Myocyte (in vitro differentiated cells): ENCODE data around the gene CCL13. TPM values are rescaled to one million over a fixed set of nuclear protein-coding genes. Genes with fewer than 3 reads are reported as not detected.

Source experiments
- total RNA-seq: library from RNA; depleted of rRNA; stranded (reverse); fragments of >200 nt; gene quantifications from 2 replicates; pipeline ENCODE4 v1.2.3, GENCODE V29; 2014

Gene CCL13
- total RNA-seq, 1 donor from 2014 or later, result not detected

Other genes starting within 250 kb of the CCL13 start
- gene CCL2, start 101.2 kb upstream of the CCL13 start, total RNA-seq, result 0.32 and 2.1 TPM in 2 replicates
- gene CCL7, start 86.3 kb upstream of the CCL13 start, total RNA-seq, result not detected in 2 replicates
- gene CCL11, start 70.7 kb upstream of the CCL13 start, total RNA-seq, result not detected in 2 replicates
- gene CCL8, start 37.0 kb upstream of the CCL13 start, total RNA-seq, result not detected in 2 replicates
- not detected in 2 replicates for gene CCL1, start 6.8 kb downstream of the CCL13 start, total RNA-seq
- gene TMEM132E, start 223.1 kb downstream of the CCL13 start, total RNA-seq, result not detected in 2 replicates